HepG2 (cell line): Measurements from ENCODE around the gene NAP1L1. TPM values are rescaled to one million over a fixed set of nuclear protein-coding genes. Genes with fewer than 3 reads are reported as not detected.

Experiments
- HIVEP1 ChIP-seq: sonication (generic); formaldehyde crosslinking; IDR thresholded peaks from 2 replicates; pipeline ENCODE4 v1.4.0; 2020; ENCODE audit warnings: mild to moderate bottlenecking, missing genetic modification reagents
- KIAA2018 ChIP-seq: sonication (generic); formaldehyde crosslinking; IDR thresholded peaks from 2 replicates; pipeline ENCODE4 v1.5.0; 2020; ENCODE audit warnings: mild to moderate bottlenecking, missing genetic modification reagents, borderline replicate concordance
- KLF15 ChIP-seq: sonication (generic); formaldehyde crosslinking; IDR thresholded peaks from 2 replicates; pipeline ENCODE4 v1.8.1; 2023; ENCODE audit warnings: borderline replicate concordance, mild to moderate bottlenecking, inconsistent platforms, missing genetic modification reagents, mixed read lengths
- NFYC ChIP-seq: IDR thresholded peaks from 2 replicates; pipeline ENCODE4 v1.6.1; 2016; ENCODE audit warnings: missing genetic modification reagents, missing compliant biosample characterization
- SP4 ChIP-seq: sonication (generic); formaldehyde crosslinking; IDR thresholded peaks from 2 replicates; pipeline ENCODE4 v1.8.1; 2023; ENCODE audit warnings: mild to moderate bottlenecking, missing genetic modification reagents
- TERF1 ChIP-seq: sonication (generic); formaldehyde crosslinking; IDR thresholded peaks from 2 replicates; pipeline ENCODE4 v1.8.0; 2022; ENCODE audit warnings: mild to moderate bottlenecking, missing genetic modification reagents, moderate library complexity
- TSC22D2 ChIP-seq: sonication (generic); formaldehyde crosslinking; IDR thresholded peaks from 2 replicates; pipeline ENCODE4 v1.5.1; 2020; ENCODE audit warnings: missing genetic modification reagents, mild to moderate bottlenecking, borderline replicate concordance
- ZBTB43 ChIP-seq: sonication (generic); formaldehyde crosslinking; conservative IDR thresholded peaks from 2 replicates; pipeline ENCODE4 v1.4.0; 2020; ENCODE audit warnings: missing genetic modification reagents
- ZNF703 ChIP-seq: sonication (generic); formaldehyde crosslinking; IDR thresholded peaks from 2 replicates; pipeline ENCODE4 v1.5.1; 2020; ENCODE audit warnings: missing genetic modification reagents, mild to moderate bottlenecking, moderate library complexity, borderline replicate concordance
- ZNF768 ChIP-seq: sonication (generic); formaldehyde crosslinking; IDR thresholded peaks from 2 replicates; pipeline ENCODE4 v1.4.0; 2020; ENCODE audit warnings: missing genetic modification reagents
- polyA plus RNA-seq, 8 experiments: library from polyadenylated mRNA; depleted of rRNA in 3 of 8; stranded (reverse) in 7 of 8; unstranded in 1 of 8; fragments of >200 nt; fragmentation: Illumina TruSeq in 4 of 8; extraction: Trizol in 4 of 8; gene quantifications; 2 replicates each; pipeline versions ENCODE4 v1.2.1 to v1.2.3, GENCODE V29; 2011 to 2016; ENCODE audit warnings: low read depth in 4 of 8, missing spikeins in 1 of 8, mixed read lengths in 1 of 8; ENCODE audit not compliant: insufficient read depth in 1 of 8
- total RNA-seq, 5 experiments: library from RNA; depleted of rRNA; stranded (reverse); fragments of >200 nt; fragmentation: Illumina TruSeq; extraction: Trizol; gene quantifications; 2 replicates each; pipeline ENCODE4 v1.2.3, GENCODE V29; 2016; ENCODE audit warnings: low read depth in 1 of 5
- TF ChIP-seq, protein P1 (sequence below): sonication (generic); formaldehyde crosslinking; IDR thresholded peaks from 2 replicates; pipeline ENCODE4 v1.5.1; 2020; ENCODE audit warnings: missing genetic modification reagents, mild to moderate bottlenecking, borderline replicate concordance
- TF ChIP-seq, protein P2 (sequence below): sonication (generic); formaldehyde crosslinking; IDR thresholded peaks from 2 replicates; pipeline ENCODE4 v1.4.0; 2020; ENCODE audit warnings: missing genetic modification reagents
- TF ChIP-seq, protein P3 (sequence below): IDR thresholded peaks from 2 replicates; pipeline ENCODE4 v1.6.1; 2016; ENCODE audit warnings: mild to moderate bottlenecking, missing biosample characterization, missing genetic modification reagents

NAP1L1 gene
- total and polyA plus RNA-seq, 2 of the 13 experiments (the other 11 are each of a cell fraction or from before 2014, with no cell fraction given): 207 to 309 TPM

- TF ChIP-seq KIAA2018: no peak
- TF ChIP-seq HIVEP1 (CRISPR knock-in tag): no peak
- peak; percentile 87; the same call in 1 of the 2 replicates for TF ChIP-seq ZNF703 (CRISPR knock-in tag)
- TF ChIP-seq ZBTB43 (CRISPR knock-in tag): 0 out of 2 replicates have a peak, but pooled peaks have one; percentile 47
- TF ChIP-seq TERF1 (CRISPR knock-in tag): no peak
- TF ChIP-seq TSC22D2 (CRISPR knock-in tag): 0 out of 2 replicates have a peak, but pooled peaks have one; percentile 55
- TF ChIP-seq KLF15 (CRISPR knock-in tag): no peak
- TF ChIP-seq, protein P1, sequence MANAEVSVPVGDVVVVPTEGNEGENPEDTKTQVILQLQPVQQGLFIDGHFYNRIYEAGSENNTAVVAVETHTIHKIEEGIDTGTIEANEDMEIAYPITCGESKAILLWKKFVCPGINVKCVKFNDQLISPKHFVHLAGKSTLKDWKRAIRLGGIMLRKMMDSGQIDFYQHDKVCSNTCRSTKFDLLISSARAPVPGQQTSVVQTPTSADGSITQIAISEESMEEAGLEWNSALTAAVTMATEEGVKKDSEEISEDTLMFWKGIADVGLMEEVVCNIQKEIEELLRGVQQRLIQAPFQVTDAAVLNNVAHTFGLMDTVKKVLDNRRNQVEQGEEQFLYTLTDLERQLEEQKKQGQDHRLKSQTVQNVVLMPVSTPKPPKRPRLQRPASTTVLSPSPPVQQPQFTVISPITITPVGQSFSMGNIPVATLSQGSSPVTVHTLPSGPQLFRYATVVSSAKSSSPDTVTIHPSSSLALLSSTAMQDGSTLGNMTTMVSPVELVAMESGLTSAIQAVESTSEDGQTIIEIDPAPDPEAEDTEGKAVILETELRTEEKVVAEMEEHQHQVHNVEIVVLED (CRISPR knock-in tag): no peak
- TF ChIP-seq SP4 (CRISPR knock-in tag): no peak
- TF ChIP-seq ZNF768 (CRISPR knock-in tag): no peak
- TF ChIP-seq NFYC: peak; percentile 35; the same call in 1 of the 2 replicates
- TF ChIP-seq, protein P2, sequence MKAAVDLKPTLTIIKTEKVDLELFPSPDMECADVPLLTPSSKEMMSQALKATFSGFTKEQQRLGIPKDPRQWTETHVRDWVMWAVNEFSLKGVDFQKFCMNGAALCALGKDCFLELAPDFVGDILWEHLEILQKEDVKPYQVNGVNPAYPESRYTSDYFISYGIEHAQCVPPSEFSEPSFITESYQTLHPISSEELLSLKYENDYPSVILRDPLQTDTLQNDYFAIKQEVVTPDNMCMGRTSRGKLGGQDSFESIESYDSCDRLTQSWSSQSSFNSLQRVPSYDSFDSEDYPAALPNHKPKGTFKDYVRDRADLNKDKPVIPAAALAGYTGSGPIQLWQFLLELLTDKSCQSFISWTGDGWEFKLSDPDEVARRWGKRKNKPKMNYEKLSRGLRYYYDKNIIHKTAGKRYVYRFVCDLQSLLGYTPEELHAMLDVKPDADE (CRISPR knock-in tag): no peak
- TF ChIP-seq, protein P3, sequence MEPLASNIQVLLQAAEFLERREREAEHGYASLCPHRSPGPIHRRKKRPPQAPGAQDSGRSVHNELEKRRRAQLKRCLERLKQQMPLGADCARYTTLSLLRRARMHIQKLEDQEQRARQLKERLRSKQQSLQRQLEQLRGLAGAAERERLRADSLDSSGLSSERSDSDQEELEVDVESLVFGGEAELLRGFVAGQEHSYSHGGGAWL (CRISPR knock-in tag): no peak
Measured at GRCh38 chr12:75990189-75990912, 94.1 kb downstream of the NAP1L1 start (continued).
